A549 (cell line): ENCODE results near the gene AGBL4. TPM values are rescaled to one million over a fixed set of nuclear protein-coding genes. Genes with fewer than 3 reads are reported as not detected.

ENCODE experiments used
- ATAC-seq, 2 experiments: fragments of 200-7000 bp in 1 of 2; fragments of >200 bp in 1 of 2; cut with Nextera tagmentation in 1 of 2; cut with Tn5 transposase in 1 of 2; 3 replicates each; pipeline versions ENCODE4 v1.8.0 to v1.9.1; 2018 to 2020; ENCODE audit warnings: mild to moderate bottlenecking in 1 of 2, moderate library complexity in 1 of 2
- CTCF ChIA-PET: fragments of 300-600 bp; sonication (Branson Sonifier 250); formaldehyde crosslinking; extraction: SDS; loops from one replicate; lab custom pipeline; 2021; ENCODE audit warnings: antibody characterized with exemption, inconsistent platforms; lab: Yijun Ruan, JAX
- POLR2A ChIA-PET: fragments of 350-600 bp; formaldehyde crosslinking; extraction: SDS; loops from one replicate; lab custom pipeline; 2021; ENCODE audit warnings: antibody characterized with exemption, inconsistent platforms; lab: Yijun Ruan, JAX
- DNase-seq, 2 experiments: peaks; one replicate each; pipeline versions ENCODE4 v3.0.0 to v3.0.0-alpha.2; 2011 to 2016; ENCODE audit warnings: low read depth in 1 of 2, low spot score in 1 of 2
- FAIRE-seq: peaks from 2 replicates; lab custom pipeline; 2011; peaks lifted over from hg19 to GRCh38; lab: Jason Lieb, UNC
- H3K27ac ChIP-seq, 2 experiments: fragments of >200 bp; sonication (Bioruptor Twin); formaldehyde crosslinking; 3 replicates each; pipeline ENCODE4 v1.5.1; 2016 to 2017
- H3K4me1 ChIP-seq: fragments of >200 bp; sonication (Bioruptor Twin); formaldehyde crosslinking; 3 replicates; pipeline ENCODE4 v1.6.1; 2016
- H3K4me2 ChIP-seq: fragments of >200 bp; sonication (Bioruptor Twin); formaldehyde crosslinking; 3 replicates; pipeline ENCODE4 v1.6.1; 2016
- H3K4me3 ChIP-seq: fragments of >200 bp; sonication (Bioruptor Twin); formaldehyde crosslinking; 3 replicates; pipeline ENCODE4 v1.5.1; 2016
- H3K9me3 ChIP-seq: fragments of >200 bp; sonication (Bioruptor Twin); formaldehyde crosslinking; 3 replicates; pipeline ENCODE4 v1.6.1; 2016
- BHLHE40 ChIP-seq: IDR thresholded peaks from 2 replicates; pipeline ENCODE4 v1.6.1; 2012; ENCODE audit warnings: low read depth, low read length, inconsistent platforms
- CBX2 ChIP-seq: fragments of 200-600 bp; sonication (generic); IDR thresholded peaks from 2 replicates; pipeline ENCODE4 v1.6.1; 2016; ENCODE audit warnings: low read depth, mild to moderate bottlenecking, borderline replicate concordance
- CBX8 ChIP-seq: fragments of 200-600 bp; sonication (generic); IDR thresholded peaks from 2 replicates; pipeline ENCODE4 v1.6.1; 2016
- CEBPB ChIP-seq, 2 experiments: fragments of >200 bp in 1 of 2; sonication (Bioruptor Twin) in 1 of 2; formaldehyde crosslinking in 1 of 2; IDR thresholded peaks; 2 replicates each; pipeline ENCODE4 v1.6.1; 2012 to 2016
- CHD4 ChIP-seq: fragments of 200-600 bp; sonication (generic); IDR thresholded peaks from 2 replicates; pipeline ENCODE4 v1.6.1; 2016; ENCODE audit warnings: antibody characterized with exemption, mild to moderate bottlenecking, borderline replicate concordance
- CTCF ChIP-seq: fragments of >200 bp; sonication (Bioruptor Twin); formaldehyde crosslinking; IDR thresholded peaks from 3 replicates; pipeline ENCODE4 v1.5.1; 2016
- EHF ChIP-seq: fragments of 250-450 bp; sonication (Bioruptor Pico); IDR thresholded peaks from 2 replicates; pipeline ENCODE4 v1.5.0; 2020; ENCODE audit warnings: mild to moderate bottlenecking
- ELK1 ChIP-seq: fragments of 150-350 bp; IDR thresholded peaks from 2 replicates; pipeline ENCODE4 v1.6.1; 2014; ENCODE audit warnings: low read depth, mild to moderate bottlenecking, low read length
- ESRRA ChIP-seq: fragments of 150-350 bp; IDR thresholded peaks from 2 replicates; pipeline ENCODE4 v1.6.1; 2014; ENCODE audit warnings: mild to moderate bottlenecking, low read length, borderline replicate concordance
- FOSB ChIP-seq: fragments of 250-450 bp; sonication (Bioruptor Pico); IDR thresholded peaks from 2 replicates; pipeline ENCODE4 v1.5.0; 2020; ENCODE audit warnings: mild to moderate bottlenecking, moderate library complexity
- FOXS1 ChIP-seq: fragments of 250-450 bp; sonication (Bioruptor Pico); IDR thresholded peaks from 2 replicates; pipeline ENCODE4 v1.5.0; 2020; ENCODE audit warnings: mild to moderate bottlenecking, moderate library complexity
- KDM1A ChIP-seq: fragments of 200-600 bp; sonication (generic); IDR thresholded peaks from 2 replicates; pipeline ENCODE4 v1.6.1; 2016; ENCODE audit warnings: low read depth, mild to moderate bottlenecking
- MAFK ChIP-seq: fragments of 450-650 bp; IDR thresholded peaks from 2 replicates; pipeline ENCODE4 v1.6.1; 2014; ENCODE audit not compliant: partially characterized antibody
- POLR2AphosphoS2 ChIP-seq: conservative IDR thresholded peaks from 2 replicates; pipeline ENCODE4 v1.6.1; 2012; ENCODE audit warnings: low read length, improper control_type of control experiment, inconsistent platforms
- RCOR1 ChIP-seq: fragments of 150-350 bp; IDR thresholded peaks from 2 replicates; pipeline ENCODE4 v1.6.1; 2014; ENCODE audit warnings: antibody characterized with exemption, low read length, low read depth
- SREBF2 ChIP-seq: fragments of 450-650 bp; IDR thresholded peaks from 2 replicates; pipeline ENCODE4 v1.6.1; 2014; ENCODE audit warnings: mild to moderate bottlenecking, moderate library complexity
- TP53 ChIP-seq: fragments of 250-450 bp; sonication (Bioruptor Pico); IDR thresholded peaks from 2 replicates; pipeline ENCODE4 v1.5.0; 2021; ENCODE audit warnings: mild to moderate bottlenecking, moderate library complexity
- ZFP36 ChIP-seq: fragments of 450-650 bp; IDR thresholded peaks from 2 replicates; pipeline ENCODE4 v1.6.1; 2014; ENCODE audit warnings: borderline replicate concordance; ENCODE audit not compliant: partially characterized antibody
- ZNF302 ChIP-seq: fragments of 250-450 bp; sonication (Bioruptor Pico); IDR thresholded peaks from 2 replicates; pipeline ENCODE4 v1.9.0; 2021; ENCODE audit warnings: inconsistent platforms, mild to moderate bottlenecking, moderate library complexity
- ZSCAN20 ChIP-seq: fragments of 250-450 bp; sonication (Bioruptor Pico); IDR thresholded peaks from 2 replicates; pipeline ENCODE4 v1.8.0; 2022; ENCODE audit warnings: mild to moderate bottlenecking, moderate library complexity
- WGBS: methylation state at CpG from one replicate; pipeline ENCODE4 v1.1.6; 2017; ENCODE audit errors: missing lambda C conversion rate; 5-methylcytosine and 5-hydroxymethylcytosine counted together
- polyA plus RNA-seq, 4 experiments: library from polyadenylated mRNA; depleted of rRNA in 3 of 4; stranded (reverse); fragments of >200 nt; fragmentation: RNase III in 1 of 4; extraction: RNeasy Plus Mini Kit Qiagen cat#74134 plus additional on column Dnase treatment in 1 of 4; gene quantifications; 2 replicates in 3 of 4; 3 replicates in 1 of 4; pipeline ENCODE4 v1.2.3, GENCODE V29; 2011 to 2017
- TF ChIP-seq, protein P1 (sequence below): fragments of >200 bp; sonication (Bioruptor Twin); formaldehyde crosslinking; IDR thresholded peaks from 3 replicates; pipeline ENCODE4 v1.6.1; 2016
- TF ChIP-seq, protein P2 (sequence below): fragments of 450-650 bp; IDR thresholded peaks from 2 replicates; pipeline ENCODE4 v1.6.1; 2014; ENCODE audit warnings: antibody characterized with exemption

Gene AGBL4
- polyA plus RNA-seq, 2 of the 4 experiments (the other 2 are of a cell fraction): not detected

DNA sequence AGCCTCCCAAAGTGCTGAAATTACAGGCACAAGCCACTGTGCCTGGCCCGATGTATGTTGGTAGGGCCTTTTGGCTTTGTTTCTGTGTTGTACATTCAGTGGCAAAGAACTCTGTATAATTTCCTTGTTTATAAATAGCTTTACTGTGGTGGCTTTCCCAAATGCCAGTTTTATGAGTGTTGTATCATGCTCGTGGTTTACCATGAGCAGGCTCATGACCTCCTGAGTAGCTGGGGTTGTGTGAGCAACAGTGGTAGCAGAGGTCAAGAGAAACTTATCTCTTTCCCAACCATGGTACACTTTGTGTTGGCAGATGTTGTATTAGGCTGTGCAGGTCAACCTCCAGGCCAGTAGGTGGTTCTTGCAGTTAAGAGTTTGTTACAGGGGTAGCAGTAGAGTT lies 826.7 kb downstream of the AGBL4 start:
- Histone ChIP-seq H3K4me1 (no peaks in the 10 kb centered on the region), H3K4me2 (no peak overlapping the region), H3K9me3 (no peaks in the 10 kb centered on the region), H3K27ac (no peak overlapping the region), H3K4me3 (no peak overlapping the region)
- TF ChIP-seq ESRRA: no peak
- TF ChIP-seq CEBPB (IDR thresholded peaks at IDR 0.05): no peak
- TF ChIP-seq FOSB (CRISPR knock-in tag): no peak
- TF ChIP-seq BHLHE40: no peak
- TF ChIP-seq, protein P1, sequence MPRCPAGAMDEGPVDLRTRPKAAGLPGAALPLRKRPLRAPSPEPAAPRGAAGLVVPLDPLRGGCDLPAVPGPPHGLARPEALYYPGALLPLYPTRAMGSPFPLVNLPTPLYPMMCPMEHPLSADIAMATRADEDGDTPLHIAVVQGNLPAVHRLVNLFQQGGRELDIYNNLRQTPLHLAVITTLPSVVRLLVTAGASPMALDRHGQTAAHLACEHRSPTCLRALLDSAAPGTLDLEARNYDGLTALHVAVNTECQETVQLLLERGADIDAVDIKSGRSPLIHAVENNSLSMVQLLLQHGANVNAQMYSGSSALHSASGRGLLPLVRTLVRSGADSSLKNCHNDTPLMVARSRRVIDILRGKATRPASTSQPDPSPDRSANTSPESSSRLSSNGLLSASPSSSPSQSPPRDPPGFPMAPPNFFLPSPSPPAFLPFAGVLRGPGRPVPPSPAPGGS: no peak
- no peak for TF ChIP-seq ZFP36
- TF ChIP-seq CTCF: no peak
- no peak for TF ChIP-seq KDM1A
- no peak for TF ChIP-seq RCOR1
- TF ChIP-seq CBX8: no peak
- TF ChIP-seq ZSCAN20 (CRISPR knock-in tag): no peak
- TF ChIP-seq EHF (CRISPR knock-in tag): no peak
- TF ChIP-seq SREBF2: no peak
- no peak for TF ChIP-seq POLR2AphosphoS2
- TF ChIP-seq FOXS1 (CRISPR knock-in tag): no peak
- no peak for TF ChIP-seq CHD4
- no peak for TF ChIP-seq ZNF302 (CRISPR knock-in tag)
- TF ChIP-seq ELK1: no peak
- no peak for DNase-seq
- CTCF ChIA-PET: no interaction called here
- WGBS: 39% methylated on average over 2 of the region's 2 CpGs
- POLR2A ChIA-PET: no interaction called here
- ATAC-seq: no peak
- no peak for FAIRE-seq

DNA sequence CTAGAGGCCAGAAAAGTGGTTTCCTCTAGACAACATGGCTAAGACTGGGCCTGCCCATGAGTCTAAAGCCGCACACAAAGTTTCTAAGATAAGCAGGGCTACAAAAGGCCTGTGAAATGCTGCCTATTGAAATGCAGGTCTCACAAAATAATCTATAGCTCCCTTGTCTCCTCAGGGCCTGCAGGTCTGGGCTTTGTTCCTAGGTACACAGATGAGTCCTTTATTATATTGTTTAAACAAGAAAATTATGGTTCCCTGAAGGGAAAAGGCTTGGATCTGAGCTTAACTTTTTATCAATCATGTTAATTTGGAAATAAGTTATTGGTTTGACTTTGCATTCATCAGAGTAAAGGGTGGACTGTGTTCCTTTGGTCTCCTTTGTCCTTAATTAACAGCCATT lies 833.6 kb downstream of the AGBL4 start:
- CTCF ChIA-PET: interaction anchor here (0.6 kb wide), 1 partner anchor 482 kb away, joined by 3 read pairs; no protein-coding TSS in a partner anchor
- no peak overlapping the region for H3K4me2 ChIP-seq
- POLR2A ChIA-PET: no interaction called here
- WGBS: 0% methylated on average over 1 of the region's 1 CpG
- TF ChIP-seq CBX2: no peak
- TF ChIP-seq ZSCAN20 (CRISPR knock-in tag): no peak
- TF ChIP-seq, protein P2, sequence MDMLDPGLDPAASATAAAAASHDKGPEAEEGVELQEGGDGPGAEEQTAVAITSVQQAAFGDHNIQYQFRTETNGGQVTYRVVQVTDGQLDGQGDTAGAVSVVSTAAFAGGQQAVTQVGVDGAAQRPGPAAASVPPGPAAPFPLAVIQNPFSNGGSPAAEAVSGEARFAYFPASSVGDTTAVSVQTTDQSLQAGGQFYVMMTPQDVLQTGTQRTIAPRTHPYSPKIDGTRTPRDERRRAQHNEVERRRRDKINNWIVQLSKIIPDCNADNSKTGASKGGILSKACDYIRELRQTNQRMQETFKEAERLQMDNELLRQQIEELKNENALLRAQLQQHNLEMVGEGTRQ: no peak
- no peak for TF ChIP-seq MAFK
- no peak for TF ChIP-seq EHF (CRISPR knock-in tag)
- no peak for TF ChIP-seq CEBPB (IDR thresholded peaks at IDR 0.05)
- TF ChIP-seq TP53 (CRISPR knock-in tag): no peak
- TF ChIP-seq, all 56 proteins: peak for 0
- no peak for DNase-seq
- Histone ChIP-seq H3K9me3 (no peaks in the 10 kb centered on the region), H3K4me3 (no peak overlapping the region), H3K27ac (no peak overlapping the region), H3K4me1 (no peaks in the 10 kb centered on the region)
- no peak for FAIRE-seq
- ATAC-seq: no peak
